ENCODE measurements around the gene MRPL49. TPM values are rescaled to one million over a fixed set of nuclear protein-coding genes. Genes with fewer than 3 reads are reported as not detected.
A peak's percentile ranks its signal among the peaks of the same experiment; 100 is the strongest.

Gene MRPL49
- total RNA-seq, 1 experiment from 2014 or later = 111 TPM

- H3K9me3 ChIP-seq (ENCODE audit: control insufficient read depth, insufficient read depth, low read depth, low read length) = no peaks in the 10 kb centered on the region
- H3K27ac ChIP-seq (ENCODE audit: low read length) = peak overlapping the region; percentile 13; the same call in 1 of the 2 replicates
- intact Hi-C loops (cut with micrococcal nuclease; ENCODE audit: unreplicated experiment) (no loop called here), in situ Hi-C loops (cut with HindIII; ENCODE audit: low pct_unique_long_range_greater_than_20kb, low sequenced_read_pairs) (no loop called here)
- 0 out of 2 replicates have a peak, but pooled peaks cover 10% of the 10 kb centered on the region for H3K4me1 ChIP-seq (ENCODE audit: control insufficient read depth, insufficient read depth, low read length)
- H3K27me3 ChIP-seq (ENCODE audit: control insufficient read depth, insufficient read depth, low read length) = no peaks in the 10 kb centered on the region
- no peak for DNase-seq (ENCODE audit: low read depth, low spot score)
- no TSS peak for BruUV-seq (replicated peaks)
- CTCF ChIA-PET = no interaction called here
- no peak overlapping the region for H3K4me3 ChIP-seq (ENCODE audit: low read depth in 2 of 2, low read length in 2 of 2)
- POLR2A ChIA-PET = interaction anchor here (0.6 kb wide), 1 partner anchor 32 kb away, joined by 3 read pairs; no protein-coding TSS in a partner anchor
- peak; percentile 47; the same call in 1 of the 2 replicates for ATAC-seq
- TF ChIP-seq SIN3A (IDR thresholded peaks at IDR 0.05; ENCODE audit: borderline replicate concordance, insufficient read depth, low read depth, low read length) = no peak
- no peak for TF ChIP-seq REST (IDR thresholded peaks at IDR 0.05; ENCODE audit: insufficient read depth in 1 of 2, low read depth in 2 of 2, low read length in 1 of 2)
- no peak for TF ChIP-seq CTCF (IDR thresholded peaks at IDR 0.05)
- no peak for TF ChIP-seq POLR2AphosphoS5 (IDR thresholded peaks at IDR 0.05; ENCODE audit: low read depth, low read length)
- no peak for TF ChIP-seq TCF7L2 (IDR thresholded peaks at IDR 0.05; ENCODE audit: low read depth, low read length)
- H3K36me3 ChIP-seq (ENCODE audit: control insufficient read depth, insufficient read depth, low read length) = no peaks in the 10 kb centered on the region
Observed at GRCh38 chr11:65169164-65169641, 47.1 kb downstream of the MRPL49 start.

DNA sequence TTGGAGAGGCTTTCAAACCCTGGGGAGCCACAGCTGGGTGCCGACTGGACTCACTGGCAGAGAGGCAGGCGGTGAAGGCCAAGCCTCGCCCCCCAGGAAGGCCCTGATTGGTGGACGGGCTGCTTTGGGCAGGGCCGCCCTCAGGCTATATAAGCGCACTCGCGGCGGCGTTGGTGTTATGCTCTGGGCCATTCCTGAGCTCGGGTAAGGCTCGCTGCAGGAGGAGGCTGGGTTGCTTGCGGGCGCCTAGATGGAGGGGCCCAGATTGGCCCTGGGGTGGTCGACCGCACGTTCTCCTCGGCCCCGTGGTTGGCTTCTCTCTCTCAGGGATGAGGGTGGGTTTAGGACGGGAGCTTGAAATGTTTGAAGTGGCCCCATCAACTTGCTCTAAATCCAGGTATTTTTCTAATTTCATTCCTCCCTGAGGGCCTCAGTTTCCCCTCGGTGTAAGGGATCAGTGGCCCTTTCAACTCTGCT lies 48.0 kb downstream of the MRPL49 start, which contains the start of gene SPDYC:
Gene SPDYC, plus strand, starts transcription at position 176 of the 477 bp plus-strand sequence. CDS start 1,125 bp downstream, outside the sequence.
- ATAC-seq = peak; percentile 51
- Histone ChIP-seq H3K27ac (ENCODE audit: low read length) (peak within 1 kb of the TSS; percentile 13; the same call in 1 of the 2 replicates), H3K27me3 (ENCODE audit: control insufficient read depth, insufficient read depth, low read length) (no peaks in the 10 kb centered on the region), H3K9me3 (ENCODE audit: control insufficient read depth, insufficient read depth, low read depth, low read length) (no peaks in the 10 kb centered on the region), H3K4me3 (ENCODE audit: low read depth in 2 of 2, low read length in 2 of 2) (no peak within 1 kb of the TSS), H3K4me1 (ENCODE audit: control insufficient read depth, insufficient read depth, low read length) (0 out of 2 replicates have a peak, but pooled peaks cover 10% of the 10 kb centered on the region), H3K36me3 (ENCODE audit: control insufficient read depth, insufficient read depth, low read length) (no peaks in the 10 kb centered on the region)
- intact Hi-C loops (cut with micrococcal nuclease; ENCODE audit: unreplicated experiment) = no loop called here
- no peak for DNase-seq (ENCODE audit: low read depth, low spot score)
- TF ChIP-seq SIN3A (IDR thresholded peaks at IDR 0.05; ENCODE audit: borderline replicate concordance, insufficient read depth, low read depth, low read length) (no peak), CTCF (IDR thresholded peaks at IDR 0.05) (no peak), TCF7L2 (IDR thresholded peaks at IDR 0.05; ENCODE audit: low read depth, low read length) (no peak), POLR2AphosphoS5 (IDR thresholded peaks at IDR 0.05; ENCODE audit: low read depth, low read length) (no peak), REST (IDR thresholded peaks at IDR 0.05; ENCODE audit: insufficient read depth in 1 of 2, low read depth in 2 of 2, low read length in 1 of 2) (no peak)
- in situ Hi-C loops (cut with HindIII; ENCODE audit: low pct_unique_long_range_greater_than_20kb, low sequenced_read_pairs) = no loop called here
- ChIA-PET CTCF (no interaction called here), POLR2A (interaction anchor here (1.0 kb wide), 1 partner anchor 21 kb away, joined by 11 read pairs; no protein-coding TSS in a partner anchor)
- no TSS peak for BruUV-seq (replicated peaks)

All from Panc1 (cell line).